Measurements from ENCODE around the gene SNX27.
"Not testable (repeated sequence)": the region's sequence is repeated elsewhere in the genome, so short reads cannot be mapped to it uniquely, and the experiment has no call there.

The SNX27 gene

GRCh38 chr1:151611832-151612500, at the start of gene SNX27:
SNX27 (plus strand) TSS chr1:151612050; CDS start chr1:151612202, 152 bp downstream.
- peak; percentile 88 to 89 for DNase-seq

GRCh38 chr1:151562661-151563060, 49.2 kb upstream of the SNX27 start:
- no peak for DNase-seq

- no peak for DNase-seq
Observed at GRCh38 chr1:151563376-151563775, 48.5 kb upstream of the SNX27 start.

- DNase-seq = no peak
Observed at GRCh38 chr1:151565502-151566189, 46.2 kb upstream of the SNX27 start.

- no peak for DNase-seq
Observed at GRCh38 chr1:151568626-151569088, 43.2 kb upstream of the SNX27 start.

- peak; percentile 35 to 84 for DNase-seq
Observed at GRCh38 chr1:151570819-151571218, 41.0 kb upstream of the SNX27 start.

- no peak for DNase-seq
Observed at GRCh38 chr1:151574575-151575529, 37.0 kb upstream of the SNX27 start.

- no peak for DNase-seq
Observed at GRCh38 chr1:151577173-151577572, 34.7 kb upstream of the SNX27 start.

GRCh38 chr1:151578941-151579340, 32.9 kb upstream of the SNX27 start:
- DNase-seq = no peak

GRCh38 chr1:151579436-151580225, 32.2 kb upstream of the SNX27 start:
- no peak for DNase-seq

- no peak for DNase-seq
Observed at GRCh38 chr1:151581451-151581850, 30.4 kb upstream of the SNX27 start.

- no peak for DNase-seq
Observed at GRCh38 chr1:151581921-151582320, 29.9 kb upstream of the SNX27 start.

GRCh38 chr1:151583796-151584195, 28.1 kb upstream of the SNX27 start:
- DNase-seq = no peak

- no peak for DNase-seq
Observed at GRCh38 chr1:151584278-151584677, 27.6 kb upstream of the SNX27 start.

- no peak for DNase-seq
Observed at GRCh38 chr1:151584780-151585179, 27.1 kb upstream of the SNX27 start.

- DNase-seq = no peak
Observed at GRCh38 chr1:151585622-151586021, 26.2 kb upstream of the SNX27 start.

- no peak for DNase-seq
Observed at GRCh38 chr1:151590961-151591360, 20.9 kb upstream of the SNX27 start.

GRCh38 chr1:151593730-151594129, 18.1 kb upstream of the SNX27 start:
- peak in 1 of 2 experiments; percentile 27 for DNase-seq

- DNase-seq = peak; percentile 44 to 62
Observed at GRCh38 chr1:151594143-151594625, 17.7 kb upstream of the SNX27 start.

GRCh38 chr1:151596166-151596953, 15.5 kb upstream of the SNX27 start:
- no peak for DNase-seq

GRCh38 chr1:151602550-151602949, 9.3 kb upstream of the SNX27 start:
- not testable (repeated sequence) for DNase-seq
